PFSK-1 (cell line): ENCODE data around the gene HOXC11.

Experiments
- FOXP2 ChIP-seq: optimal IDR thresholded peaks from 2 replicates; pipeline ENCODE3; 2011; ENCODE audit warnings: borderline replicate concordance, control low read depth, inconsistent platforms; ENCODE audit not compliant: insufficient read depth; ENCODE audit errors: extremely low read length, extremely low read depth
- POLR2AphosphoS5 ChIP-seq: IDR thresholded peaks from 2 replicates; pipeline ENCODE4 v1.6.1; 2012; ENCODE audit warnings: low read depth, mild to moderate bottlenecking, control low read depth, low read length, moderate library complexity
- SIN3A ChIP-seq: IDR thresholded peaks from 2 replicates; pipeline ENCODE4 v1.6.1; 2012; ENCODE audit warnings: mild to moderate bottlenecking, low read length, moderate library complexity, borderline replicate concordance; ENCODE audit not compliant: insufficient read depth
- TAF1 ChIP-seq: IDR thresholded peaks from 2 replicates; pipeline ENCODE4 v1.6.1; 2012; ENCODE audit warnings: low read length, control low read depth, borderline replicate concordance; ENCODE audit not compliant: insufficient read depth
- TF ChIP-seq, protein P1 (sequence below), 2 experiments: IDR thresholded peaks; 2 replicates each; pipeline versions ENCODE4 v1.6.1 to v1.8.0; 2011 to 2012; ENCODE audit warnings: low read depth in 2 of 2, low read length in 2 of 2, control low read depth in 1 of 2, inconsistent platforms in 1 of 2, mild to moderate bottlenecking in 1 of 2, moderate library complexity in 1 of 2; ENCODE audit not compliant: insufficient read depth in 1 of 2

HOXC11 gene

DNA sequence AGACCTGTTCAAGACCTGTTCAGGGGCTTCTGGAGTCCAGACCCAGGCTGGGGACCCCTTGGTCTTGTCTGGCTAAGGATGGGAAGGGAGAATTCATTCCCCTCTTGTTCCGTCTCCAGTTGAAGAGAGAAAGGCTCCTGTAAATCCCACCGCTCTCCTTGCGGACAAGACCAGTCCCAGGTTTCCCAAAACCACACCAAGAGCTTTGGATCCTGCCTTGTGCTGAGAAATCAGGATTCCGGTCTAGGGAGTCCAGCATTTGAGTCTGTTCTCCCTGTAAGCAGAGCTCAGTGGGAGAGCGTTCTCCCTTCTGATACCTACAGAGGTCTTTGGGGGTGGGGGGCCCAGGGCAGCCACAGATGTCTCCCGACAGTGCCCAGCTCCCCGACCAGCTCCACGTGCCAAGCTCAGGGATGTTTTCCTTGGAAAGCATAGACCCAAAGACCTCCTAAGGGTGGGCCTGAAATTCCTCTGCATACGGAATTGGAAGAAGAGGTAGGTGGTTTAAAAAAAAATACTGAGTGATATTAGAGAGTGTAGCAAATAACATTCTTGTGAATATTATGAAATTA lies 32.4 kb upstream of the HOXC11 start:
- TF ChIP-seq TAF1 (no peak), FOXP2 (no peak), POLR2AphosphoS5 (no peak), SIN3A (no peak)
- TF ChIP-seq, protein P1, sequence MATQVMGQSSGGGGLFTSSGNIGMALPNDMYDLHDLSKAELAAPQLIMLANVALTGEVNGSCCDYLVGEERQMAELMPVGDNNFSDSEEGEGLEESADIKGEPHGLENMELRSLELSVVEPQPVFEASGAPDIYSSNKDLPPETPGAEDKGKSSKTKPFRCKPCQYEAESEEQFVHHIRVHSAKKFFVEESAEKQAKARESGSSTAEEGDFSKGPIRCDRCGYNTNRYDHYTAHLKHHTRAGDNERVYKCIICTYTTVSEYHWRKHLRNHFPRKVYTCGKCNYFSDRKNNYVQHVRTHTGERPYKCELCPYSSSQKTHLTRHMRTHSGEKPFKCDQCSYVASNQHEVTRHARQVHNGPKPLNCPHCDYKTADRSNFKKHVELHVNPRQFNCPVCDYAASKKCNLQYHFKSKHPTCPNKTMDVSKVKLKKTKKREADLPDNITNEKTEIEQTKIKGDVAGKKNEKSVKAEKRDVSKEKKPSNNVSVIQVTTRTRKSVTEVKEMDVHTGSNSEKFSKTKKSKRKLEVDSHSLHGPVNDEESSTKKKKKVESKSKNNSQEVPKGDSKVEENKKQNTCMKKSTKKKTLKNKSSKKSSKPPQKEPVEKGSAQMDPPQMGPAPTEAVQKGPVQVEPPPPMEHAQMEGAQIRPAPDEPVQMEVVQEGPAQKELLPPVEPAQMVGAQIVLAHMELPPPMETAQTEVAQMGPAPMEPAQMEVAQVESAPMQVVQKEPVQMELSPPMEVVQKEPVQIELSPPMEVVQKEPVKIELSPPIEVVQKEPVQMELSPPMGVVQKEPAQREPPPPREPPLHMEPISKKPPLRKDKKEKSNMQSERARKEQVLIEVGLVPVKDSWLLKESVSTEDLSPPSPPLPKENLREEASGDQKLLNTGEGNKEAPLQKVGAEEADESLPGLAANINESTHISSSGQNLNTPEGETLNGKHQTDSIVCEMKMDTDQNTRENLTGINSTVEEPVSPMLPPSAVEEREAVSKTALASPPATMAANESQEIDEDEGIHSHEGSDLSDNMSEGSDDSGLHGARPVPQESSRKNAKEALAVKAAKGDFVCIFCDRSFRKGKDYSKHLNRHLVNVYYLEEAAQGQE (IDR thresholded peaks at IDR 0.05; ENCODE audit: insufficient read depth in 1 of 2, low read depth in 2 of 2, low read length in 2 of 2) = no peak

DNA sequence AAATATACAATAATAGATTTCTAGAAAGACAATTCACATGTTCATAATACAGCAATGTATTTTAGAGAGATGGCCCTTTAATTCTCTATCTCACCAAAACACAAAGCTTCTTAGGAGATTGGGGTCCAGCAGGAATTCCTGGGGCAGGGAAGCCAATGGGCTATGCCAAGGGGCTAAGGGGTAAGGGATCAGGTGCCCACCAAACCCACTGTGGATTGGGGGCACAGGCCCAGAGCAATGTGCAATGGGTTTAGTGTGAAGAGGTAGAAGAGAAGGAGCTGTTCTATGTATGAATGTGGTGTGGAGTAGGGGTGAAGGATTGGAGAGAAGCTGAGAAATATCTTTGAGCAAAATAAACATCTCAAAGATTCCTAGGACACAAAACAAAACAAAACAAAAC lies 31.7 kb upstream of the HOXC11 start:
- no peak for TF ChIP-seq POLR2AphosphoS5
- TF ChIP-seq TAF1 = no peak
- TF ChIP-seq FOXP2 = no peak
- no peak for TF ChIP-seq SIN3A
- TF ChIP-seq, protein P1 (IDR thresholded peaks at IDR 0.05; ENCODE audit: insufficient read depth in 1 of 2, low read depth in 2 of 2, low read length in 2 of 2) = no peak

DNA sequence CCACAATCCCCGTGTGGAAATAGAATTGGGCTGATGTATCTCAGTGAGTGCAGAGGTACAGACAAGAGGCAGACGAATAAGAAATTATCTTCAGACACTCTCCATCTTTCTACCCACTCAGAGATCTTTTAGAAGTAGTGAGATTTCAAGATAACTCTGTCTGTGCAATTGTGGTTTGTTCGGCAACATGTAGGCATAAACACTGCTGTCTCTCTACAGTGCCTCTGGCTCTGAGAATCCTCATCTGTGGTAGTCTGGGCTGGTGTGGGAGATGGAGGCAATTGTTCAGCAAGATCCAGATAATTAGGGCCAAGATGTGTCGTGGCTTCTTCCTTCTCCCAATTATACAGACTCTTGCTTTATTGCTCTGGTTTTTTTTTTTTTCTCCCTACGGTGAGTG lies 31.2 kb upstream of the HOXC11 start:
- no peak for TF ChIP-seq SIN3A
- no peak for TF ChIP-seq POLR2AphosphoS5
- no peak for TF ChIP-seq TAF1
- TF ChIP-seq FOXP2 = no peak
- TF ChIP-seq, protein P1 (IDR thresholded peaks at IDR 0.05; ENCODE audit: insufficient read depth in 1 of 2, low read depth in 2 of 2, low read length in 2 of 2) = no peak

DNA sequence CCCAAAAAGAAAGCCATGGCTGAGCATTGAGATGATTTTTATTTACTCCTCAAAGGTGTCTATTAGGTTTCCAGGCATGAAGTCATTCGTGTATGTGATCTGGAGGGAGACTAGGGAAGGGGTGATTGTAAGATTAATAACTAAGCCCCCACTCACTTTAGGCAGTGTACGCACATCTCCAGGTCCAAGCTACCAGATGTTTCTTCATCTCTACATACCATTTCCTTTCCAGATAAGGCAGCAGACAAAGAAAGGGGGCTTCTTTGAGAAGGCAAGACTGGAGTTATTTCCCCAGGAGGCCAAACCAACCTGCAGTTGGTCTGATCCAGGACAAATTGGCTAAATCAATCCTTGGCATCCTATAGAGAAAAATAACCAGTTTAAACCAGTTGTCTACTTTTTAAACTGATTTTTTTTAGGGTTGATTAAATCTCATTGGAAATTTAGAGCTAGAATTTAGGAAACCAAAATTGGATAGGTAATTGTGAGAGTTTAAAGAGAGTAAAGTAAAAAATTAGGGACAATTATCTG lies 30.4 kb upstream of the HOXC11 start:
- TF ChIP-seq SIN3A = no peak
- no peak for TF ChIP-seq TAF1
- TF ChIP-seq, protein P1 (IDR thresholded peaks at IDR 0.05; ENCODE audit: insufficient read depth in 1 of 2, low read depth in 2 of 2, low read length in 2 of 2) = no peak
- no peak for TF ChIP-seq FOXP2

DNA sequence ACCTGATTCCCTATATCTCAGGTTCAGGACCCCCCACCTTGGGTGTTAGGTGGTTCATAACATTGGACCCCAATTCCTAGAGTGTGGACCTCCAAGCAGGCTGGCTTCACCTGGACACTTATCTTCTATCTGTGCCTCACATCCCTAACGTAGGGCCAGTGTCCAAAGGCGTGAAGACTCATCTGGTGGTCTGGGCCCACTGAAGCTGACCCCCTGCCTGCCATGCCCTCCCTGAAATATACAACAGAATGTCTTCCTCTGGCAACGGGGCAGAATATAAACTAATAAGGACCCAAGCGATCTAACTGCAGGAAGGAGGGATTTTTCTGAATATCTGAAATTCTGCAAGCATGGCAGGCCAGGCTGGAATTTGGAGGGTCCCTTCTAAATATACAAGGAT lies 28.7 kb upstream of the HOXC11 start:
- TF ChIP-seq TAF1 (no peak), SIN3A (no peak), FOXP2 (no peak), POLR2AphosphoS5 (no peak)
- TF ChIP-seq, protein P1 (IDR thresholded peaks at IDR 0.05; ENCODE audit: insufficient read depth in 1 of 2, low read depth in 2 of 2, low read length in 2 of 2) = no peak
